Measurements from ENCODE around the gene PLEKHG5. TPM values are rescaled to one million over a fixed set of nuclear protein-coding genes. Genes with fewer than 3 reads are reported as not detected.

The PLEKHG5 gene
- total and polyA plus RNA-seq, 11 donors = 7.2 to 20.2 (median 15.2) TPM

DNA sequence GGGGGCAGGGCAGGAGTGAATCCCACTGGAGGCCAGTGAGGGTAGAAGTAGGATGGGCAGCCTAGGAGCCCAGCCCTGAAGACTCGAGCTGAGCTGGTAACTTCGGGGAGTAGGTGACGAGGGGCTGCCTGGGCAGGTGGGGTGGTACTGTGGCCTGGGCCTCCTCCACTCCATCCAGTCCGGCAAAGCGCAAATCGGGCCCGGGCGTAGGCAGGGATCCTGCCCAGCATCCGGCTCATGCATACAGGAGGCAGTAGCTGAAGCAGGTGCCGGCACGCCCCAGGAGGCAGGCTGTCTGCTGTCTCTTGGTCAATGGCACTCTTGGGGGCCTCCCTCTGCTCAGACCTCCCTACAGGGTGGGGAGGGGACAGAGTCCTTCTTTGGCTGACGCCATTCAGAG is 24.2 kb downstream of the PLEKHG5 start:
- H3K36me3 ChIP-seq = peaks cover 0 to 65% (median 33%) of the 10 kb centered on the region in 9 donors
- H3K27me3 ChIP-seq = peaks cover 0 to 7% (median 0%) of the 10 kb centered on the region in 9 donors
- no peak overlapping the region for H3K4me3 ChIP-seq
- intact Hi-C loops (cut with DNase I) = no loop called here
- H3K4me1 ChIP-seq = peaks cover 0 to 19% (median 2%) of the 10 kb centered on the region in 12 donors
- DNase-seq (no peak), ATAC-seq (no peak)
- WGBS, 4 donors = 95 to 99% (median 97%) methylated on average over 11 to 12 of the region's 12 CpGs
- H3K27ac ChIP-seq = no peak overlapping the region
- no peak for TF ChIP-seq POLR2A (IDR thresholded peaks at IDR 0.05)
- no peaks in the 10 kb centered on the region for H3K9me3 ChIP-seq

- H3K4me3 ChIP-seq = no peak overlapping the region
- H3K4me1 ChIP-seq = peaks cover 0 to 19% (median 2%) of the 10 kb centered on the region in 12 donors
- WGBS, 4 donors = 89 to 97% (median 94%) methylated on average over 5 of the region's 5 CpGs
- no peak overlapping the region for H3K27ac ChIP-seq
- no peak for TF ChIP-seq POLR2A (IDR thresholded peaks at IDR 0.05)
- TF ChIP-seq CTCF (IDR thresholded peaks at IDR 0.05) = no peak
- no peak for ATAC-seq
- H3K9me3 ChIP-seq = no peaks in the 10 kb centered on the region
- intact Hi-C loops (cut with DNase I) = no loop called here
- H3K27me3 ChIP-seq = peaks cover 0 to 7% (median 0%) of the 10 kb centered on the region in 9 donors
- no peak for DNase-seq
- H3K36me3 ChIP-seq = peaks cover 0 to 65% (median 35%) of the 10 kb centered on the region in 9 donors
Measured at GRCh38 chr1:6466751-6467150, 24.7 kb downstream of the PLEKHG5 start.

DNA sequence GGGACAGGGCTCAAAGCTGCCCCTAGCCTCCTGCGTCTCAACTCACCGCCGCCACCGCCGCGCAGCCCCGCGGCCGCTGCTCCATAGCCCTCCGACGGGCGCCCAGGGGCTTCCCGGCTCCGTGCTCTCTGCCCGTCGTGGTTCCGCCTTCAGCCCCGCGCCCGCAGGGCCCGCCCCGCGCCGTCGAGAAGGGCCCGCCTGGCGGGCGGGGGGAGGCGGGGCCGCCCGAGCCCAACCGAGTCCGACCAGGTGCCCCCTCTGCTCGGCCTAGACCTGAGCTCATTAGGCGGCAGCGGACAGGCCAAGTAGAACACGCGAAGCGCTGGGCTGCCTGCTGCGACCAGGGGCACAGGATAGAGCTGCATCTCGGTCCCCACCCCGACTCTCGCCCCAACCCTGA is 25.4 kb downstream of the PLEKHG5 start, which contains the start of gene TNFRSF25:
TNFRSF25 (minus strand) TSS at position 151 of the 400 bp plus-strand sequence; CDS start at position 85, 66 bp downstream.
- TF ChIP-seq POLR2A (IDR thresholded peaks at IDR 0.05) (no peak), CTCF (IDR thresholded peaks at IDR 0.05) (no peak)
- Histone ChIP-seq H3K27ac (peak within 1 kb of the TSS in 1 of 12 donors; percentile 37), H3K36me3 (peaks cover 0 to 62% (median 41%) of the 10 kb centered on the region in 9 donors), H3K4me1 (peaks cover 0 to 25% (median 4%) of the 10 kb centered on the region in 12 donors), H3K27me3 (peaks cover 0 to 7% (median 0%) of the 10 kb centered on the region in 9 donors), H3K9me3 (no peaks in the 10 kb centered on the region), H3K4me3 (peak within 1 kb of the TSS in 4 of 12 donors; percentile 4 to 55 (median 14))
- ATAC-seq (no peak), DNase-seq (no peak)
- WGBS, 4 donors = 31 to 68% (median 55%) methylated on average over 8 to 43 of the region's 43 CpGs
- intact Hi-C loops (cut with DNase I) = no loop called here

GRCh38 chr1:6465461-6466005 is 25.9 kb downstream of the PLEKHG5 start:
- Histone ChIP-seq H3K4me3 (peak overlapping the region in 4 of 12 donors; percentile 4 to 55 (median 14)), H3K9me3 (no peaks in the 10 kb centered on the region), H3K36me3 (peaks cover 0 to 57% (median 39%) of the 10 kb centered on the region in 9 donors), H3K4me1 (peaks cover 0 to 27% (median 6%) of the 10 kb centered on the region in 12 donors), H3K27me3 (peaks cover 0 to 9% (median 4%) of the 10 kb centered on the region in 9 donors), H3K27ac (peak overlapping the region in 1 of 12 donors; percentile 37)
- ATAC-seq (no peak), DNase-seq (no peak)
- 56 to 67% (median 63%) methylated on average over 10 to 21 of the region's 21 CpGs for WGBS, 4 donors
- TF ChIP-seq POLR2A (IDR thresholded peaks at IDR 0.05) (no peak), CTCF (IDR thresholded peaks at IDR 0.05) (no peak)
- intact Hi-C loops (cut with DNase I) = no loop called here

All from heart left ventricle (tissue), 16 donors.